Duodenal mucosa (tissue), 2 donors: ENCODE results near the gene KLHDC2.

Experiments
- H3K27ac ChIP-seq: one replicate; pipeline ENCODE4 v1.7.0; 2013; ENCODE audit warnings: low read depth, low read length
- H3K27me3 ChIP-seq, 2 donors: one replicate each; pipeline ENCODE4 v1.7.0; 2013; ENCODE audit warnings: low read length in 2 of 2, control low read depth in 1 of 2; ENCODE audit not compliant: insufficient read depth in 2 of 2, control insufficient read depth in 1 of 2
- H3K36me3 ChIP-seq, 2 donors: one replicate each; pipeline ENCODE4 v1.7.0; 2013; ENCODE audit warnings: low read length in 2 of 2, control low read depth in 1 of 2; ENCODE audit not compliant: insufficient read depth in 2 of 2, control insufficient read depth in 1 of 2
- H3K4me1 ChIP-seq, 2 donors: one replicate each; pipeline ENCODE4 v1.7.0; 2013; ENCODE audit warnings: low read length in 2 of 2, control low read depth in 1 of 2; ENCODE audit not compliant: insufficient read depth in 2 of 2, control insufficient read depth in 1 of 2
- H3K4me3 ChIP-seq, 2 donors: one replicate each; pipeline ENCODE4 v1.7.0; 2013; ENCODE audit warnings: low read length in 2 of 2, low read depth in 1 of 2
- H3K9ac ChIP-seq, 2 donors: one replicate each; pipeline ENCODE4 v1.7.0; 2013; ENCODE audit warnings: low read length in 2 of 2, low read depth in 1 of 2
- H3K9me3 ChIP-seq, 2 donors: one replicate each; pipeline ENCODE4 v1.7.0; 2013; ENCODE audit warnings: low read length in 2 of 2, control low read depth in 1 of 2; ENCODE audit not compliant: control insufficient read depth in 1 of 2

The KLHDC2 gene

GRCh38 chr14:49820176-49820575 lies 52.2 kb downstream of the KLHDC2 start:
- Histone ChIP-seq H3K27me3 (no peaks in the 10 kb centered on the region), H3K4me1 (no peaks in the 10 kb centered on the region), H3K36me3 (peaks cover 18 to 62% of the 10 kb centered on the region in 2 donors), H3K9ac (no peak overlapping the region), H3K4me3 (no peak overlapping the region), H3K9me3 (peaks cover 0 to 5% of the 10 kb centered on the region in 2 donors), H3K27ac (no peak overlapping the region)

- Histone ChIP-seq H3K9me3 (no peaks in the 10 kb centered on the region), H3K4me1 (no peaks in the 10 kb centered on the region), H3K9ac (no peak overlapping the region), H3K27me3 (no peaks in the 10 kb centered on the region), H3K36me3 (peaks cover 39 to 90% of the 10 kb centered on the region in 2 donors), H3K4me3 (no peak overlapping the region), H3K27ac (no peak overlapping the region)
Observed at GRCh38 chr14:49828640-49829039, 60.7 kb downstream of the KLHDC2 start.
